Measurements from ENCODE around the gene SPEF2. TPM values are rescaled to one million over a fixed set of nuclear protein-coding genes. Genes with fewer than 3 reads are reported as not detected.

Gene SPEF2
- total RNA-seq, 2 experiments from 2014 or later: 3.2 TPM

DNA sequence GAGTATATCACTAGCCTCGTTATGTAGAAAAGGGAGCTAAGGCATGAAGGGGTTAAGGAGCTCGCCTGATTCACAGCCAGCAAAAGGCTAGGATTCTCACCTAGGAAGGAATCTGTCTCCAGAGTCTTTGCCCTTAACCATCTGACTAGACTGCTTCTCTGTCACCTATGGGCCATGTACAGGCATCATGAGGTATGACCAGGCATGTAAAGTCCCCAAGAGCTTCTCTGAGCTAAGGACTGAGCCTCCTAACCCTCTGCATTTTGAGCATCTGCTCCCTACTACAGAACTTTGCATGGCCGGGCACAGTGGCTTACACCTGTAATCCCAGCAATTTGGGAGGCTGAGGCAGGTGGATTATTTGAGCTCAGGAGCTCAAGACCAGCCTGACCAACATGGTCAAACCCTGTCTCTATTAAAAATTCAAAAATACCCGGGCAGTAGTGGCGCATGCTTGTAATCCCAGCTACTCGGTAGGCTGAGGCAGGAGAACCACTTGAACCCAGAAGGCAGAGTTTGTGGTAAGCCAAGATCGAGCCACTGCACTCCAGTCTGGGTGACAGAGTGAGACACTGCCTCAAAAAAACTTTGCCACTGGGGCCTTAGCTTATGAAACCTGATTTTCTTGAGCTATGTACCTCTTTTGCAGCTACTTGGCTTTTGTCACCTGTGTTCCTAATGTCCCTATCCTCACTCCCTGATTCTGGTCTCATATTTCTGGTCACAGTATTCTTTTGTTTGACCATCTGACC lies 205.9 kb downstream of the SPEF2 start:
- CTCF ChIA-PET: interaction anchor here (1.1 to 4.0 kb wide), 5 partner anchors 10 to 46 kb away, joined by 4 to 20 read pairs (median 6); no protein-coding TSS in a partner anchor
- peak in 2 of 14 experiments; percentile 48 to 54 for DNase-seq
- H3K4me3 ChIP-seq (ENCODE audit: low read length): no peak overlapping the region

DNA sequence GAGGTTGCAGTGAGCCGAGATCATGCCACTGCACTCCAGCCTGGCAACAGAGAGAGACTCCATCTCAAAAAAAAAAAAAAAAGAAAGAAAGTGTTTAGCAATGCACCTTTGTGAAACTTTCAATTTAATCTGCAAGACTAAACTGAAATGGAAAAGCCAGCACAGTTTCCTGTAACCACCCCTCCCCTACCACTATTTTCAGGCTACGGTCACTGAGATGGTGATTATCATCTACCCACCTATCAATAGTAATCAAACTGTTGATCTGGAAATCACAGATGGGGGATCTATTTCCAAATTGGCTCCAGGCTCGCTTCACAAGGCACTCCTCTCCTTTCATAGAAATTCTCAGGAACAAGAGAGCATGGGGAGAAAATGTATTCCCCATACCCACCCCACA lies 208.4 kb downstream of the SPEF2 start:
- Histone ChIP-seq H3K27me3 (ENCODE audit: control insufficient read depth in 1 of 2, insufficient read depth in 2 of 2, low read length in 2 of 2) (no peaks in the 10 kb centered on the region), H3K36me3 (ENCODE audit: insufficient read depth, low read length) (no peaks in the 10 kb centered on the region), H3K4me1 (ENCODE audit: insufficient read depth, low read length) (peaks cover 82% of the 10 kb centered on the region), H3K27ac (ENCODE audit: low read depth in 1 of 2, low read length in 2 of 2) (peak overlapping the region in 1 of 2 donors; percentile 66), H3K9me3 (ENCODE audit: control insufficient read depth in 1 of 2, insufficient read depth in 1 of 2, low read length in 2 of 2) (no peaks in the 10 kb centered on the region), H3K4me3 (ENCODE audit: low read length) (peak overlapping the region; percentile 2)
- Mint-ChIP-seq H3K27ac (peak overlapping the region; percentile 87), H3K27me3 (no peaks in the 10 kb centered on the region), H3K36me3 (ENCODE audit: low read depth) (no peaks in the 10 kb centered on the region), H3K9me3 (no peaks in the 10 kb centered on the region), H3K4me3 (peak overlapping the region; percentile 85), H3K4me1 (ENCODE audit: low read depth) (peaks cover 95% of the 10 kb centered on the region)
- TF ChIP-seq, protein P1, sequence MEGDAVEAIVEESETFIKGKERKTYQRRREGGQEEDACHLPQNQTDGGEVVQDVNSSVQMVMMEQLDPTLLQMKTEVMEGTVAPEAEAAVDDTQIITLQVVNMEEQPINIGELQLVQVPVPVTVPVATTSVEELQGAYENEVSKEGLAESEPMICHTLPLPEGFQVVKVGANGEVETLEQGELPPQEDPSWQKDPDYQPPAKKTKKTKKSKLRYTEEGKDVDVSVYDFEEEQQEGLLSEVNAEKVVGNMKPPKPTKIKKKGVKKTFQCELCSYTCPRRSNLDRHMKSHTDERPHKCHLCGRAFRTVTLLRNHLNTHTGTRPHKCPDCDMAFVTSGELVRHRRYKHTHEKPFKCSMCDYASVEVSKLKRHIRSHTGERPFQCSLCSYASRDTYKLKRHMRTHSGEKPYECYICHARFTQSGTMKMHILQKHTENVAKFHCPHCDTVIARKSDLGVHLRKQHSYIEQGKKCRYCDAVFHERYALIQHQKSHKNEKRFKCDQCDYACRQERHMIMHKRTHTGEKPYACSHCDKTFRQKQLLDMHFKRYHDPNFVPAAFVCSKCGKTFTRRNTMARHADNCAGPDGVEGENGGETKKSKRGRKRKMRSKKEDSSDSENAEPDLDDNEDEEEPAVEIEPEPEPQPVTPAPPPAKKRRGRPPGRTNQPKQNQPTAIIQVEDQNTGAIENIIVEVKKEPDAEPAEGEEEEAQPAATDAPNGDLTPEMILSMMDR (IDR thresholded peaks at IDR 0.05): no peak
- intact Hi-C loops (cut with DNase I, micrococcal nuclease): loop anchor here in 1 of 2 experiments (2.0 kb wide), 1 partner anchor 21 kb away; no protein-coding TSS in a partner anchor
- DNase-seq: peak in 1 of 14 experiments; percentile 5
- ChIA-PET CTCF (interaction anchor here (0.7 kb wide), 1 partner anchor 139 kb away, joined by 5 read pairs; no protein-coding TSS in a partner anchor), POLR2A (interaction anchor here (0.7 to 13.7 kb wide), 7 partner anchors 8 to 47 kb away, joined by 3 to 576 read pairs (median 3); partner anchors contain the start of gene IL7R)
- ATAC-seq (ENCODE audit: poor library complexity): no peak

More for the DNA sequence above, 205.9 kb downstream of the SPEF2 start:
- H3K27ac ChIP-seq (ENCODE audit: low read depth in 1 of 2, low read length in 2 of 2): peak overlapping the region; percentile 6 to 54
- ATAC-seq (ENCODE audit: poor library complexity): peak; percentile 12
- peaks cover 99% of the 10 kb centered on the region for H3K4me1 Mint-ChIP-seq (ENCODE audit: low read depth)
- intact Hi-C loops (cut with DNase I, micrococcal nuclease): no loop called here
- H3K4me3 Mint-ChIP-seq: peak overlapping the region; percentile 70
- no peaks in the 10 kb centered on the region for H3K36me3 ChIP-seq (ENCODE audit: insufficient read depth, low read length)
- TF ChIP-seq, protein P1 (IDR thresholded peaks at IDR 0.05): no peak
- peaks cover 91% of the 10 kb centered on the region for H3K4me1 ChIP-seq (ENCODE audit: insufficient read depth, low read length)
- POLR2A ChIA-PET: interaction anchor here (0.7 to 13.7 kb wide), 20 partner anchors 9 to 894 kb away, joined by 3 to 576 read pairs (median 14); partner anchors contain the start of gene IL7R
- H3K9me3 Mint-ChIP-seq: no peaks in the 10 kb centered on the region
- H3K27me3 ChIP-seq (ENCODE audit: control insufficient read depth in 1 of 2, insufficient read depth in 2 of 2, low read length in 2 of 2): no peaks in the 10 kb centered on the region
- H3K27me3 Mint-ChIP-seq: no peaks in the 10 kb centered on the region
- H3K36me3 Mint-ChIP-seq (ENCODE audit: low read depth): peaks cover 4% of the 10 kb centered on the region
- peak overlapping the region; percentile 87 for H3K27ac Mint-ChIP-seq
- no peaks in the 10 kb centered on the region for H3K9me3 ChIP-seq (ENCODE audit: control insufficient read depth in 1 of 2, insufficient read depth in 1 of 2, low read length in 2 of 2)

DNA sequence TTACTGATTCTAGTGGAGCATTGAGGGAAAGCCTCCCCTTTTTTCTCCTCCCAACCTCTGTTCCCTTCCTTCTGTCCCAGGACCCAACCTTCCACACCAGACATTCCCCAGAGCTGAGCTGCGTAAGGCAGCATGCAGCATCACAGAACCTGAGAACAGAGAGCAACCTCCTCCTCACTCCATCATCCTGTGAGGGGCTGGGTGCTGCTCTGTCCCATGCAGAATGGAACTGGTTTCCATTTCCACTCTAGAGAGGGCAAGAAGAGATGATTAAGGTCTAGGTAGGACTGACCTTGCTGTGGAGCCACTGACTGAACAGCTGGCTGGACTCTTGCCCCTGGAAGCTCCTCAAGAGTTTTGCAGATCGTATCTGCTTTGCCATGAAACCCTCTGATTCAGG lies 208.9 kb downstream of the SPEF2 start:
- Histone ChIP-seq H3K4me3 (ENCODE audit: low read length) (peak overlapping the region; percentile 2), H3K4me1 (ENCODE audit: insufficient read depth, low read length) (peaks cover 82% of the 10 kb centered on the region), H3K36me3 (ENCODE audit: insufficient read depth, low read length) (no peaks in the 10 kb centered on the region), H3K27ac (ENCODE audit: low read depth in 1 of 2, low read length in 2 of 2) (peak overlapping the region; percentile 29 to 66), H3K9me3 (ENCODE audit: control insufficient read depth in 1 of 2, insufficient read depth in 1 of 2, low read length in 2 of 2) (no peaks in the 10 kb centered on the region), H3K27me3 (ENCODE audit: control insufficient read depth in 1 of 2, insufficient read depth in 2 of 2, low read length in 2 of 2) (no peaks in the 10 kb centered on the region)
- Mint-ChIP-seq H3K27me3 (no peaks in the 10 kb centered on the region), H3K27ac (peak overlapping the region; percentile 87), H3K4me1 (ENCODE audit: low read depth) (peaks cover 96% of the 10 kb centered on the region), H3K9me3 (no peaks in the 10 kb centered on the region), H3K4me3 (peak overlapping the region; percentile 85), H3K36me3 (ENCODE audit: low read depth) (no peaks in the 10 kb centered on the region)
- CTCF ChIA-PET: no interaction called here
- intact Hi-C loops (cut with DNase I, micrococcal nuclease): loop anchor here in 1 of 2 experiments (2.0 kb wide), 1 partner anchor 20 kb away; no protein-coding TSS in a partner anchor
- POLR2A ChIA-PET: interaction anchor here (0.7 to 13.7 kb wide), 10 partner anchors 8 to 53 kb away, joined by 3 to 576 read pairs (median 3); partner anchors contain the start of gene IL7R
- ATAC-seq (ENCODE audit: poor library complexity): no peak
- TF ChIP-seq, protein P1 (IDR thresholded peaks at IDR 0.05): no peak
- peak in 1 of 14 experiments; percentile 31 for DNase-seq
